ENCODE measurements around the gene ETNK2. TPM values are rescaled to one million over a fixed set of nuclear protein-coding genes. Genes with fewer than 3 reads are reported as not detected.

The ETNK2 gene
- total and polyA plus RNA-seq, 2 of the 8 experiments (the other 6 are each of a cell fraction or from before 2014, with no cell fraction given) = 20.1 to 26.7 TPM

DNA sequence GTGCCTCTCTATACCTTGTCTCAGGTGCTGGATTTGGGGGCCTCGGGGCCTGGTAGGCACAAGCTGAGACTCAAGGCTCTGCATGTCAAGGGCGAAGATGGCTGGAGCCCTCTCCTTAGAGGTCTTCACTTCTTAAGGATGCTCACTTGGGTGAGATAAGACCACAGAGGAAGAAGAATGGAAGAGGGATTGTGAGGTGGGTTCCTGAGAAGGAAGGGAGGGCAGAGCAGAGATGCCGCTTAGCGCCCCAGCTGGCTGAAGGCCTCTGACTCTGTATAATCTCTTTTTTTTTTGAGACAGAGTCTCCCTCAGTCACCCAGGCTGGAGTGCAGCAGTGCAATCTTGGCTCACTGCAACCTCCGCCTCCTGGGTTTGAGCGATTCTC is 46.7 kb downstream of the ETNK2 start:
- FAIRE-seq (no peak), DNase-seq (ENCODE audit: low read depth in 1 of 2, low spot score in 2 of 2) (no peak)
- Histone ChIP-seq H3K9ac (replicated peaks in 1 of 4; ENCODE audit: extremely low read depth in 1 of 4, low read depth in 3 of 4, low read length in 3 of 4) (no peak overlapping the region), H2AK5ac (ENCODE audit: low read depth, low read length) (0 out of 2 replicates have a peak overlapping the region, but pooled peaks have one; percentile 1), H3K56ac (replicated peaks; ENCODE audit: insufficient read length, low read depth, low read length) (no peak overlapping the region), H4K8ac (ENCODE audit: extremely low read depth, insufficient read depth, low read length) (peak overlapping the region; percentile 15; the same call in 1 of the 2 replicates), H3K36me3 (ENCODE audit: control insufficient read depth in 2 of 4, insufficient read depth in 4 of 4, low read length in 3 of 4) (no peaks in the 10 kb centered on the region), H2BK5ac (ENCODE audit: low read depth, low read length) (peak overlapping the region; percentile 14; the same call in 1 of the 2 replicates), H3K27ac (ENCODE audit: low read depth, low read length) (no peak overlapping the region), H3K14ac (ENCODE audit: insufficient read length) (no peak overlapping the region), H3K4me3 (ENCODE audit: extremely low read depth in 1 of 4, insufficient read depth in 2 of 4, low read depth in 3 of 4, low read length in 4 of 4) (no peak overlapping the region), H2BK120ac (replicated peaks; ENCODE audit: low read depth, low read length) (no peak overlapping the region), H2BK15ac (ENCODE audit: low read length) (peak overlapping the region; percentile 48; the same call in 1 of the 2 replicates), H4K5ac (ENCODE audit: insufficient read length, low read depth, low read length) (no peak overlapping the region), H4K91ac (replicated peaks; ENCODE audit: insufficient read length, low read length) (no peak overlapping the region), H4K20me1 (replicated peaks in 1 of 2; ENCODE audit: control insufficient read depth in 1 of 2, insufficient read depth in 2 of 2, low read length in 2 of 2) (peaks cover 37 to 49% of the 10 kb centered on the region in 2 experiments), H3K4me2 (ENCODE audit: insufficient read depth in 1 of 2, low read depth in 2 of 2, low read length in 2 of 2) (no peak overlapping the region), H3K9me3 (ENCODE audit: insufficient read depth in 2 of 2, low read depth in 1 of 2, low read length in 1 of 2) (no peaks in the 10 kb centered on the region), H3K79me2 (ENCODE audit: control insufficient read depth in 1 of 2, insufficient read depth in 2 of 2, low read length in 2 of 2) (peaks cover 25 to 93% of the 10 kb centered on the region in 2 experiments), H2BK12ac (ENCODE audit: low read depth, low read length) (0 out of 2 replicates have a peak overlapping the region, but pooled peaks have one; percentile 77), H3K23me2 (ENCODE audit: low read depth, low read length) (no peaks in the 10 kb centered on the region; the same call in 1 of the 2 replicates), H3K4ac (replicated peaks; ENCODE audit: insufficient read length, low read depth, low read length) (no peak overlapping the region), H3K4me1 (replicated peaks in 1 of 4; ENCODE audit: control insufficient read depth in 3 of 4, insufficient read depth in 4 of 4, low read length in 3 of 4) (peaks cover 27 to 58% (median 37%) of the 10 kb centered on the region in 4 experiments), H3K23ac (ENCODE audit: insufficient read length) (no peak overlapping the region), H2BK20ac (ENCODE audit: low read length) (0 out of 2 replicates have a peak overlapping the region, but pooled peaks have one; percentile 50), H3K18ac (ENCODE audit: extremely low read depth, low read length) (peak overlapping the region; percentile 38; the same call in 1 of the 2 replicates), H3K27me3 (replicated peaks in 1 of 4; ENCODE audit: control insufficient read depth in 3 of 4, extremely low read depth in 1 of 4, insufficient read depth in 3 of 4, low read length in 3 of 4) (no peaks in the 10 kb centered on the region), H2AFZ (ENCODE audit: low read length) (no peak overlapping the region), H3K79me1 (ENCODE audit: low read depth, low read length) (peaks cover 36% of the 10 kb centered on the region)
- CTCF ChIA-PET (ENCODE audit: partially characterized antibody) = interaction anchor here (1.7 to 2.3 kb wide), 4 partner anchors 12 to 23 kb away, joined by 4 to 11 read pairs (median 6); no protein-coding TSS in a partner anchor
- POLR2A ChIA-PET (ENCODE audit: partially characterized antibody) = interaction anchor here (1.2 to 2.8 kb wide), 3 partner anchors 14 to 26 kb away, joined by 3 to 12 read pairs (median 4); no protein-coding TSS in a partner anchor
- TF ChIP-seq, protein P1, sequence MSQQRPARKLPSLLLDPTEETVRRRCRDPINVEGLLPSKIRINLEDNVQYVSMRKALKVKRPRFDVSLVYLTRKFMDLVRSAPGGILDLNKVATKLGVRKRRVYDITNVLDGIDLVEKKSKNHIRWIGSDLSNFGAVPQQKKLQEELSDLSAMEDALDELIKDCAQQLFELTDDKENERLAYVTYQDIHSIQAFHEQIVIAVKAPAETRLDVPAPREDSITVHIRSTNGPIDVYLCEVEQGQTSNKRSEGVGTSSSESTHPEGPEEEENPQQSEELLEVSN (IDR thresholded peaks at IDR 0.05) = no peak
- TF ChIP-seq KDM5A (IDR thresholded peaks at IDR 0.05; ENCODE audit: low read length) = no peak
- no peak for TF ChIP-seq SUZ12 (IDR thresholded peaks at IDR 0.05; ENCODE audit: low read length)
- no peak for TF ChIP-seq FOSL1 (IDR thresholded peaks at IDR 0.05; ENCODE audit: insufficient read depth, low read depth, low read length)
- no peak for TF ChIP-seq BCL11A (IDR thresholded peaks at IDR 0.05; ENCODE audit: low read depth in 2 of 2, low read length in 2 of 2)
- no peak for TF ChIP-seq NRF1 (IDR thresholded peaks at IDR 0.05; ENCODE audit: low read depth, low read length)
- TF ChIP-seq TBP (IDR thresholded peaks at IDR 0.05; ENCODE audit: low read depth, low read length) = no peak
- TF ChIP-seq, protein P2, sequence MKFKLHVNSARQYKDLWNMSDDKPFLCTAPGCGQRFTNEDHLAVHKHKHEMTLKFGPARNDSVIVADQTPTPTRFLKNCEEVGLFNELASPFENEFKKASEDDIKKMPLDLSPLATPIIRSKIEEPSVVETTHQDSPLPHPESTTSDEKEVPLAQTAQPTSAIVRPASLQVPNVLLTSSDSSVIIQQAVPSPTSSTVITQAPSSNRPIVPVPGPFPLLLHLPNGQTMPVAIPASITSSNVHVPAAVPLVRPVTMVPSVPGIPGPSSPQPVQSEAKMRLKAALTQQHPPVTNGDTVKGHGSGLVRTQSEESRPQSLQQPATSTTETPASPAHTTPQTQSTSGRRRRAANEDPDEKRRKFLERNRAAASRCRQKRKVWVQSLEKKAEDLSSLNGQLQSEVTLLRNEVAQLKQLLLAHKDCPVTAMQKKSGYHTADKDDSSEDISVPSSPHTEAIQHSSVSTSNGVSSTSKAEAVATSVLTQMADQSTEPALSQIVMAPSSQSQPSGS (IDR thresholded peaks at IDR 0.05; ENCODE audit: low read length) = no peak
- no peak for TF ChIP-seq TAF7 (optimal IDR thresholded peaks at IDR 0.05; ENCODE audit: borderline replicate concordance, low read depth, low read length)
- TF ChIP-seq EGR1 (IDR thresholded peaks at IDR 0.05; ENCODE audit: borderline replicate concordance, low read depth, low read length) = no peak
- WGBS, 2 experiments (ENCODE audit: extremely low coverage in 1 of 2, insufficient coverage in 1 of 2, insufficient read length in 1 of 2, insufficient replicate concordance in 2 of 2, low coverage in 1 of 2, low lambda C conversion rate in 2 of 2, missing lambda C conversion rate in 1 of 2) = 92% methylated on average over 6 of the region's 6 CpGs; no CpG with 5 or more reads in 1 of the 2 experiments
